ENCODE measurements around the gene CCL26.

CCL26 gene

GRCh38 chr7:75807452-75807851 lies 35.4 kb upstream of the CCL26 start:
- Histone ChIP-seq H3K4me1 (ENCODE audit: control insufficient read depth, insufficient read depth, low read length) (no peaks in the 10 kb centered on the region), H3K9me3 (ENCODE audit: control insufficient read depth, insufficient read depth, low read depth, low read length) (no peaks in the 10 kb centered on the region), H3K36me3 (ENCODE audit: control insufficient read depth in 2 of 2, insufficient read depth in 1 of 2, low read length in 2 of 2) (no peaks in the 10 kb centered on the region), H3K4me3 (ENCODE audit: low read depth, low read length) (no peak overlapping the region), H3K27ac (ENCODE audit: extremely low read depth, low read depth, low read length) (no peak overlapping the region)
- POLR2A ChIA-PET: no interaction called here
- CTCF ChIA-PET: interaction anchor here (0.7 kb wide), 1 partner anchor 207 kb away, joined by 3 read pairs; no protein-coding TSS in a partner anchor
- TF ChIP-seq PRDM1 (tag by site-specific recombination; IDR thresholded peaks at IDR 0.05) (no peak), ZNF324 (tag by site-specific recombination; IDR thresholded peaks at IDR 0.05) (no peak), ZNF600 (tag by site-specific recombination; IDR thresholded peaks at IDR 0.05) (no peak), ZNF24 (tag by site-specific recombination; IDR thresholded peaks at IDR 0.05) (no peak), ZBTB26 (tag by site-specific recombination; optimal IDR thresholded peaks at IDR 0.05) (no peak), OSR2 (tag by site-specific recombination; IDR thresholded peaks at IDR 0.05) (no peak), CTCF (tag by site-specific recombination; IDR thresholded peaks at IDR 0.05) (no peak), ZXDB (tag by site-specific recombination; IDR thresholded peaks at IDR 0.05) (no peak), ZNF677 (tag by site-specific recombination; IDR thresholded peaks at IDR 0.05) (no peak), ZBTB7A (tag by site-specific recombination; IDR thresholded peaks at IDR 0.05; ENCODE audit: low read depth) (no peak), ZNF155 (tag by site-specific recombination; IDR thresholded peaks at IDR 0.05) (no peak), ZNF16 (tag by site-specific recombination; IDR thresholded peaks at IDR 0.05; ENCODE audit: low read depth) (no peak), ZNF26 (tag by site-specific recombination; IDR thresholded peaks at IDR 0.05) (no peak), ZFP41 (tag by site-specific recombination; IDR thresholded peaks at IDR 0.05; ENCODE audit: borderline replicate concordance) (no peak), ZNF175 (tag by site-specific recombination; IDR thresholded peaks at IDR 0.05) (no peak), ZNF629 (tag by site-specific recombination; IDR thresholded peaks at IDR 0.05) (no peak), ZNF394 (tag by site-specific recombination; IDR thresholded peaks at IDR 0.05; ENCODE audit: borderline replicate concordance) (no peak), SP7 (tag by site-specific recombination; IDR thresholded peaks at IDR 0.05) (no peak)
- TF ChIP-seq, protein P1, sequence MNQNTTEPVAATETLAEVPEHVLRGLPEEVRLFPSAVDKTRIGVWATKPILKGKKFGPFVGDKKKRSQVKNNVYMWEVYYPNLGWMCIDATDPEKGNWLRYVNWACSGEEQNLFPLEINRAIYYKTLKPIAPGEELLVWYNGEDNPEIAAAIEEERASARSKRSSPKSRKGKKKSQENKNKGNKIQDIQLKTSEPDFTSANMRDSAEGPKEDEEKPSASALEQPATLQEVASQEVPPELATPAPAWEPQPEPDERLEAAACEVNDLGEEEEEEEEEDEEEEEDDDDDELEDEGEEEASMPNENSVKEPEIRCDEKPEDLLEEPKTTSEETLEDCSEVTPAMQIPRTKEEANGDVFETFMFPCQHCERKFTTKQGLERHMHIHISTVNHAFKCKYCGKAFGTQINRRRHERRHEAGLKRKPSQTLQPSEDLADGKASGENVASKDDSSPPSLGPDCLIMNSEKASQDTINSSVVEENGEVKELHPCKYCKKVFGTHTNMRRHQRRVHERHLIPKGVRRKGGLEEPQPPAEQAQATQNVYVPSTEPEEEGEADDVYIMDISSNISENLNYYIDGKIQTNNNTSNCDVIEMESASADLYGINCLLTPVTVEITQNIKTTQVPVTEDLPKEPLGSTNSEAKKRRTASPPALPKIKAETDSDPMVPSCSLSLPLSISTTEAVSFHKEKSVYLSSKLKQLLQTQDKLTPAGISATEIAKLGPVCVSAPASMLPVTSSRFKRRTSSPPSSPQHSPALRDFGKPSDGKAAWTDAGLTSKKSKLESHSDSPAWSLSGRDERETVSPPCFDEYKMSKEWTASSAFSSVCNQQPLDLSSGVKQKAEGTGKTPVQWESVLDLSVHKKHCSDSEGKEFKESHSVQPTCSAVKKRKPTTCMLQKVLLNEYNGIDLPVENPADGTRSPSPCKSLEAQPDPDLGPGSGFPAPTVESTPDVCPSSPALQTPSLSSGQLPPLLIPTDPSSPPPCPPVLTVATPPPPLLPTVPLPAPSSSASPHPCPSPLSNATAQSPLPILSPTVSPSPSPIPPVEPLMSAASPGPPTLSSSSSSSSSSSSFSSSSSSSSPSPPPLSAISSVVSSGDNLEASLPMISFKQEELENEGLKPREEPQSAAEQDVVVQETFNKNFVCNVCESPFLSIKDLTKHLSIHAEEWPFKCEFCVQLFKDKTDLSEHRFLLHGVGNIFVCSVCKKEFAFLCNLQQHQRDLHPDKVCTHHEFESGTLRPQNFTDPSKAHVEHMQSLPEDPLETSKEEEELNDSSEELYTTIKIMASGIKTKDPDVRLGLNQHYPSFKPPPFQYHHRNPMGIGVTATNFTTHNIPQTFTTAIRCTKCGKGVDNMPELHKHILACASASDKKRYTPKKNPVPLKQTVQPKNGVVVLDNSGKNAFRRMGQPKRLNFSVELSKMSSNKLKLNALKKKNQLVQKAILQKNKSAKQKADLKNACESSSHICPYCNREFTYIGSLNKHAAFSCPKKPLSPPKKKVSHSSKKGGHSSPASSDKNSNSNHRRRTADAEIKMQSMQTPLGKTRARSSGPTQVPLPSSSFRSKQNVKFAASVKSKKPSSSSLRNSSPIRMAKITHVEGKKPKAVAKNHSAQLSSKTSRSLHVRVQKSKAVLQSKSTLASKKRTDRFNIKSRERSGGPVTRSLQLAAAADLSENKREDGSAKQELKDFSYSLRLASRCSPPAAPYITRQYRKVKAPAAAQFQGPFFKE (tag by site-specific recombination; IDR thresholded peaks at IDR 0.05; ENCODE audit: borderline replicate concordance): no peak
- TF ChIP-seq, protein P2, sequence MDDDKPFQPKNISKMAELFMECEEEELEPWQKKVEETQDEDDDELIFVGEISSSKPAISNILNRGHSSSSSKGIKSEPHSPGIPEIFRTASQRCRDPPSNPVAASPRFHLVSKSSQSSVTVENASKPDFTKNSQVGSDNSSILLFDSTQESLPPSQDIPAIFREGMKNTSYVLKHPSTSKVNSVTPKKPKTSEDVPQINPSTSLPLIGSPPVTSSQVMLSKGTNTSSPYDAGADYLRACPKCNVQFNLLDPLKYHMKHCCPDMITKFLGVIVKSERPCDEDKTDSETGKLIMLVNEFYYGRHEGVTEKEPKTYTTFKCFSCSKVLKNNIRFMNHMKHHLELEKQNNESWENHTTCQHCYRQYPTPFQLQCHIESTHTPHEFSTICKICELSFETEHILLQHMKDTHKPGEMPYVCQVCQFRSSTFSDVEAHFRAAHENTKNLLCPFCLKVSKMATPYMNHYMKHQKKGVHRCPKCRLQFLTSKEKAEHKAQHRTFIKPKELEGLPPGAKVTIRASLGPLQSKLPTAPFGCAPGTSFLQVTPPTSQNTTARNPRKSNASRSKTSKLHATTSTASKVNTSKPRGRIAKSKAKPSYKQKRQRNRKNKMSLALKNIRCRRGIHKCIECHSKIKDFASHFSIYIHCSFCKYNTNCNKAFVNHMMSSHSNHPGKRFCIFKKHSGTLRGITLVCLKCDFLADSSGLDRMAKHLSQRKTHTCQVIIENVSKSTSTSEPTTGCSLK (tag by site-specific recombination; IDR thresholded peaks at IDR 0.05): no peak

Measured in HEK293 (cell line).